ENCODE measurements around the gene IGBP1. TPM values are rescaled to one million over a fixed set of nuclear protein-coding genes. Genes with fewer than 3 reads are reported as not detected.
"Not testable (repeated sequence)": the region's sequence is repeated elsewhere in the genome, so short reads cannot be mapped to it uniquely, and the experiment has no call there.

IGBP1 gene
- total and polyA plus RNA-seq, 12 donors, result 28.1 to 82.3 (median 62.1) TPM

DNA sequence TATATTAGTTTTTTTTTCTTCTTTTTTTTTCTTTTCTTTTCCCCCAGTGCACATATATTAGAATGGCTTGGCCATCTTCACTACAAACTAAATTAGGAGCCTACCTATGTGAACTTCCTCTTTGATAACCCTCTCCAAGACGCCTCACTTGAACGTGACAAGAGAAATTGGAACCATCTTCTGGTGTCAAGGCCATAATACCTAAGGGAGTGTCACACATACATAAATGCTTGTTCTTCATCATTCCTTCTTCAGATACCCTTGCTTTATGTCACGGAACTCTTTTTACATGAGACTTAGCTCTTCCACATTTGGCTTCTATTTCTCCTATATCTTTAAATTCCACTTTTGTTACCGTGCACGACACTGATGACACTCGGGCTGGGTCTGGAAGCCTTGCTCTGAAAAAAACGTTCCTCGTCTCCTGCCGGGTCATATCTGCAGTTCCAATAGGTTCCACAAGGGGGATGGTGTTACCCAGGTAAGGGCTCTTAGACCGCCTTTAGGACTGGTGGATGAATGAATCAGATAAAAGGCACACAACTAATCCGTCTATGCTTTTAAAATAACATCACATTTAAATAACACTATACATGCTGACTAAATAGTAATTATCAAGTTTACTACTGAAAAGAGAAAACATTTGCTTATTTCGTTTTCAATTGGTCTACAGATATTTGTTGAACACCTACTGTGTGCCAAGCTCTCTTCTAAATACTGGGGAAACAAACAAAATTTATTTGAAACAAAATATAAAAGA is 63.9 kb downstream of the IGBP1 start:
- TF ChIP-seq, protein P1, sequence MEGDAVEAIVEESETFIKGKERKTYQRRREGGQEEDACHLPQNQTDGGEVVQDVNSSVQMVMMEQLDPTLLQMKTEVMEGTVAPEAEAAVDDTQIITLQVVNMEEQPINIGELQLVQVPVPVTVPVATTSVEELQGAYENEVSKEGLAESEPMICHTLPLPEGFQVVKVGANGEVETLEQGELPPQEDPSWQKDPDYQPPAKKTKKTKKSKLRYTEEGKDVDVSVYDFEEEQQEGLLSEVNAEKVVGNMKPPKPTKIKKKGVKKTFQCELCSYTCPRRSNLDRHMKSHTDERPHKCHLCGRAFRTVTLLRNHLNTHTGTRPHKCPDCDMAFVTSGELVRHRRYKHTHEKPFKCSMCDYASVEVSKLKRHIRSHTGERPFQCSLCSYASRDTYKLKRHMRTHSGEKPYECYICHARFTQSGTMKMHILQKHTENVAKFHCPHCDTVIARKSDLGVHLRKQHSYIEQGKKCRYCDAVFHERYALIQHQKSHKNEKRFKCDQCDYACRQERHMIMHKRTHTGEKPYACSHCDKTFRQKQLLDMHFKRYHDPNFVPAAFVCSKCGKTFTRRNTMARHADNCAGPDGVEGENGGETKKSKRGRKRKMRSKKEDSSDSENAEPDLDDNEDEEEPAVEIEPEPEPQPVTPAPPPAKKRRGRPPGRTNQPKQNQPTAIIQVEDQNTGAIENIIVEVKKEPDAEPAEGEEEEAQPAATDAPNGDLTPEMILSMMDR (IDR thresholded peaks at IDR 0.05), result peak; percentile 58 to 68 (median 60)
- TF ChIP-seq POLR2A (IDR thresholded peaks at IDR 0.05), result no peak
- peak; percentile 39 to 76 (median 66) for DNase-seq
- intact Hi-C loops (cut with DNase I), result no loop called here

DNA sequence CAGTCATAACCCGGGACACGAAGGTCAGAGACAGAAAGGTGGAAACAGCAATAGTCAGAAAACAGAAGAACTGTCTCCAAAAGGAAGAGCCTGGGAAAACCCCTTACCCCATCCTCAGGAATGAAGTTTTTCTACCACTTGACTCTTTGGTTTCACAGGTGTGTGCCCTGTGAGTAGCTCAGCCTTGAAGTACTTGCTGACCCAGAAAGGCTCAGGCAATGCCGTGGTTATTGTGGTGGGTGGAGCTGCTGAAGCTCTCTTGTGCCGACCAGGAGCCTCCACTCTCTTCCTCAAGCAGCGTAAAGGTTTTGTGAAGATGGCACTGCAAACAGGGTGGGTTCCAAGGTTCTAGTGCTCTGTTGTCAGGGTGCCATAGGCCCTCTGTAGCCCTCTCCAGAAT is 68.5 kb downstream of the IGBP1 start:
- DNase-seq, result no peak
- Histone ChIP-seq H3K27ac (no peak overlapping the region), H3K4me1 (replicated peaks in 1 of 2) (no peaks in the 10 kb centered on the region), H3K27me3 (peaks cover 16% of the 10 kb centered on the region), H3K4me3 (no peak overlapping the region), H3K36me3 (replicated peaks in 1 of 2) (no peaks in the 10 kb centered on the region), H3K9me3 (replicated peaks in 1 of 3) (no peaks in the 10 kb centered on the region)
- no peak for TF ChIP-seq POLR2A (IDR thresholded peaks at IDR 0.05)
- TF ChIP-seq, protein P1 (IDR thresholded peaks at IDR 0.05), result no peak
- intact Hi-C loops (cut with DNase I), result no loop called here
- WGBS, 4 donors, result 81 to 85% (median 83%) methylated on average over 2 to 5 of the region's 5 CpGs

More for the DNA sequence above, 63.9 kb downstream of the IGBP1 start:
- H3K27ac ChIP-seq, result no peak overlapping the region
- H3K27me3 ChIP-seq, result peaks cover 8% of the 10 kb centered on the region
- H3K9me3 ChIP-seq (replicated peaks in 1 of 3), result no peaks in the 10 kb centered on the region
- no peak overlapping the region for H3K4me3 ChIP-seq
- no peaks in the 10 kb centered on the region for H3K4me1 ChIP-seq (replicated peaks in 1 of 2)
- no peaks in the 10 kb centered on the region for H3K36me3 ChIP-seq (replicated peaks in 1 of 2)
- 6 to 21% (median 11%) methylated on average over 12 of the region's 12 CpGs for WGBS, 4 donors

DNA sequence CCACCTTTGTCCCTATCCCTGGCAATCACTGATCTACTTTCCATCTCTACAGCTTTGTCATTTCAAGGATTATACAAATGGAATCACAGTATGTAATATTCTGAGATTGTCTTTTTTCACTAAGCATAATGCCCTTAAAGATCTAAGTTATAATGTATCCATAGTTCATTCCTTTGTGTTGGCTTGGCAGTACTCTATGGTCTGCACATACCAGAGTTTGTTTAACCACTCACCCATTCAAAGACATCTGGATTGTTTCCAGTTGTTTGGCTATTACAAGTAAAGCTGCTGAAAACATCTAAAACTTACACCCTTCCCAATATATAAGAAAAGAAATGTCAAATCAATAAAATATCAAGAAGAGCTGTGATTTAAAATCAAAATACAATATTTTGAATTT is 75.2 kb downstream of the IGBP1 start:
- peaks cover 13% of the 10 kb centered on the region for H3K27me3 ChIP-seq
- TF ChIP-seq POLR2A (IDR thresholded peaks at IDR 0.05), result no peak
- TF ChIP-seq, protein P1 (IDR thresholded peaks at IDR 0.05), result no peak
- intact Hi-C loops (cut with DNase I), result no loop called here
- no peak overlapping the region for H3K4me3 ChIP-seq
- no peaks in the 10 kb centered on the region for H3K36me3 ChIP-seq (replicated peaks in 1 of 2)
- H3K9me3 ChIP-seq (replicated peaks in 1 of 3), result no peaks in the 10 kb centered on the region
- DNase-seq, result no peak
- no peak overlapping the region for H3K27ac ChIP-seq
- H3K4me1 ChIP-seq (replicated peaks in 1 of 2), result no peaks in the 10 kb centered on the region

DNA sequence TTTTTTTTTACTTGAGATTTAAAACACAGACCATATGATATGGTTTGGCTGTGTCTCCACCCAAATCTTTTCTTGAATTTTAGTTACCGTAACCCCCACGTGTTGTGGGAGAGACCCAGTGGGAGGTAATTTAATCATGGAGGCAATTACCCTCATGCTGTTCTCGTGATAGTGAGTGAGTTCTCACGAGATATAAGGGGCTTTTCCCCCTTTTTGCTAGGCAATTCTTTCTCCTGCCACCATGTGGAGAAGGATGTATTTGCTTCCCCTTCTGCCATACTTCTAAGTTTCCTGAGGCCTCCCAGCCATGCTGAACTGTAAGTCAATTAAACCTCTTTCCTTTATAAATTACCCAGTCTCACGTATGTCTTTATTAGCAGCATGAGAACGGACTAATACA is 76.3 kb downstream of the IGBP1 start:
- 49 to 61% (median 59%) methylated on average over 6 of the region's 6 CpGs for WGBS, 4 donors
- H3K4me3 ChIP-seq; H3K27ac ChIP-seq; H3K4me1 ChIP-seq (replicated peaks in 1 of 2); H3K9me3 ChIP-seq (replicated peaks in 1 of 3); DNase-seq; H3K36me3 ChIP-seq (replicated peaks in 1 of 2); intact Hi-C loops (cut with DNase I): not testable (repeated sequence)
- peaks cover 13% of the 10 kb centered on the region for H3K27me3 ChIP-seq

Other genes with a start within 250 kb of the IGBP1 start
- not detected for gene AWAT2, start 83.5 kb upstream of the IGBP1 start, total RNA-seq
- gene AWAT2, start 83.5 kb upstream of the IGBP1 start, polyA plus RNA-seq, result not detected
- not detected for gene OTUD6A, start 71.0 kb upstream of the IGBP1 start, total RNA-seq
- not detected for gene OTUD6A, start 71.0 kb upstream of the IGBP1 start, polyA plus RNA-seq
- gene DGAT2L6, start 44.0 kb downstream of the IGBP1 start, total RNA-seq, result not detected
- not detected for gene DGAT2L6, start 44.0 kb downstream of the IGBP1 start, polyA plus RNA-seq
- not detected for gene AWAT1, start 101.2 kb downstream of the IGBP1 start, total RNA-seq
- not detected for gene AWAT1, start 101.2 kb downstream of the IGBP1 start, polyA plus RNA-seq
- gene P2RY4, start 126.8 kb downstream of the IGBP1 start, total RNA-seq, result under 1 TPM in 6 of 9 donors, not detected in 3; 0.11 to 0.37 (median 0.23) TPM
- under 1 TPM in 1 of 3 donors, not detected in 2; 0.03 TPM for gene P2RY4, start 126.8 kb downstream of the IGBP1 start, polyA plus RNA-seq
- gene ARR3, start 134.9 kb downstream of the IGBP1 start, total RNA-seq, result not detected
- gene ARR3, start 134.9 kb downstream of the IGBP1 start, polyA plus RNA-seq, result not detected
- not detected for gene RAB41, start 148.7 kb downstream of the IGBP1 start, total RNA-seq
- gene RAB41, start 148.7 kb downstream of the IGBP1 start, polyA plus RNA-seq, result not detected
- 10 to 100 TPM; 24.4 to 57.5 (median 42.0) TPM for gene PDZD11, start 156.5 kb downstream of the IGBP1 start, total RNA-seq
- gene PDZD11, start 156.5 kb downstream of the IGBP1 start, polyA plus RNA-seq, result 10 to 100 TPM; 70.4 to 97.7 (median 83.2) TPM
- 1 to 10 TPM in 1 of 9 donors, under 1 TPM in 8; 0.28 to 6.6 (median 0.47) TPM for gene KIF4A, start 156.7 kb downstream of the IGBP1 start, total RNA-seq
- gene KIF4A, start 156.7 kb downstream of the IGBP1 start, polyA plus RNA-seq, result under 1 TPM; 0.08 to 0.59 (median 0.10) TPM